Left renal cortex interstitium (tissue), 4 donors: ENCODE data around the gene TGM1. TPM values are rescaled to one million over a fixed set of nuclear protein-coding genes. Genes with fewer than 3 reads are reported as not detected.

Experiments used
- DNase-seq, 4 donors: peaks; one replicate each; pipeline ENCODE4 v3.0.0-alpha.2; 2013; ENCODE audit warnings: low read depth in 4 of 4, low spot score in 2 of 4, missing footprints in 1 of 4
- polyA plus RNA-seq, 4 donors: library from polyadenylated mRNA; unstranded; fragments of 120-200 nt; gene quantifications; one replicate each; pipeline ENCODE4 v1.2.1, GENCODE V29; 2013; ENCODE audit not compliant: insufficient read length in 4 of 4

The TGM1 gene
- polyA plus RNA-seq, 4 donors = 0.92 to 4.5 (median 2.5) TPM

DNA sequence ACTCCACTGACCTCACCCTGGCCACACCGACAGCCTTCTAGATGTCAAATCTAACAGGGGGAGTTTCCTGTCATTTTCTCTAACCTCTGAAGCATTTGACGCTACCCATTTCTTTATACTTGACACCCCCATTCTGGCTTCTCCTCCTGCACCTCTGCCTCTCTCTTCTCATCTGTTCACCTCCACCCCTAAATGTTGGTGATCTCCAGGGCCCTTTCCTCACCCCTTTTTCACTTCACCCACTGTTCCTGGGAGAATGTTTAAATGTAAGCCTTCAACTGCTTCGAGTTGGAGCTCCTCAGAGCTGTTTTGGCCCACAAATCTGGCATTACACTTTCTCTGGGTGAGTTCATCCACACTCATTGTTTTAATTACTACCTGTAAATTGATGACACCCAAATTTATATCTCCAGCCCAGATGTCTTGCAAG, 8.9 kb upstream of the TGM1 start:
- DNase-seq = no peak

DNA sequence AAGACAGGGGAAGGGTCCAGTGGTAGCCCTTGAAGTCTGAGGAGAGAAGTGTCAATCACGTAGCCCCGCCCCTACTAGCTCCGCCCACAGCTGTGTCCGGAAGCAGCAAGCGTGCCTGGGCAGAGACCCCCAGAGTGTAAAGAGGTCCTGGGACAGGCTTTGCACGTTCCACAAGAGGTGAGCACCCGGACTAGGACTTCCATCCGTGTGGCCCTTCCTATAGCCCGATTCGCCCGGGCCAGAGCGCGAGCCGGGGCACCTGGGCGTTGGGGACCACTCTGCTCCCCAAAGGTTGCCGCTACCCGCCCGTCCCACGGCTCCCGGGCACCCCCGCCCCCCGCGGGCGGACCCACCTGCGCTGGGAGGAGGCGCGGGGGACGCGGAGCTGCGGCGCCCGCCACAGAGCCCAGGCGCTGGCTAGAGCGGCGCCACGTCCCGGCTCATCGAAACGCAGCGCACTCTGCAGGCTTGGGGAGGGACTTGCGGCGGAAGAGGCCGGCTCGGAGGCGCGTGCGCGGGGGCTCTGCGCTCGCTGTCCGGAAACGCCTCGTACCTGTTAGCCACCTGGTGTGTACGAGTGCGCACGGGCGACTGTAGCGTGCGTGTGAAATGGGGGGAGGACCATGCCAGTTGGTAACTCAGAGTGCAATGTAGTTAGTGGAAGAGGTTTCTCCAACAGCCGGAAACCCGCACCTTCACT, 8.3 kb upstream of the TGM1 start, which contains the start of gene RABGGTA:
Gene RABGGTA (minus strand): TSS at position 464 of the 700 bp plus-strand sequence. CDS start 482 bp downstream, outside the sequence.
- peak; percentile 63 to 83 (median 77) for DNase-seq

DNA sequence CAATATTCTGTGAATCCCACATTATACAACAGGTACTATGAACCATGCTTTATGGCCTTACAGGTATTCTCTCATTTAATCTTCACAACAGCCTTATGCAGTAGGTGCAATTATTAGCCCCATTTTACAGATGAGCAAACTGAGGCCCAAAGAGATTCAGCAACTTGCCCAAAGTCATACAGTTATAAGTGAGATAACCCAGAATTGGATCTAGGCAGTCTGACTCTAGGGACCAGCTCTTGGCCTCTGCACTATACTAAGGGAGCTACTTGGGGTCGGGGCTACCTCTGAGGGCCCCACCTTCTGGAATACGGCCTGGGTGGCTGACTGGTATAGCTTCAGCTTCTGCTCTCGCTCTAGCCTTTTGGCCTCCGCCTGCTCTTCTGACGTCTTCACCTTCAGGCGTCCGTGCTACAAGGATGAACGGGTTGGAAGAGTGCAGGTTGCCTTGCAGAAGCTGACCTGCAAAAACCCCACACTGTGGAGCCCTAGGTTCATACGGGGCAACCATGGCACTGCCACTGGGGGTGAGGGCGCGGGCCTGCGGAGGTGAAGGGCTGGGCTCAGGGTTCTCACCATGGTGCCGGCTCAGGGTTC, 7.7 kb upstream of the TGM1 start:
- no peak for DNase-seq

DNA sequence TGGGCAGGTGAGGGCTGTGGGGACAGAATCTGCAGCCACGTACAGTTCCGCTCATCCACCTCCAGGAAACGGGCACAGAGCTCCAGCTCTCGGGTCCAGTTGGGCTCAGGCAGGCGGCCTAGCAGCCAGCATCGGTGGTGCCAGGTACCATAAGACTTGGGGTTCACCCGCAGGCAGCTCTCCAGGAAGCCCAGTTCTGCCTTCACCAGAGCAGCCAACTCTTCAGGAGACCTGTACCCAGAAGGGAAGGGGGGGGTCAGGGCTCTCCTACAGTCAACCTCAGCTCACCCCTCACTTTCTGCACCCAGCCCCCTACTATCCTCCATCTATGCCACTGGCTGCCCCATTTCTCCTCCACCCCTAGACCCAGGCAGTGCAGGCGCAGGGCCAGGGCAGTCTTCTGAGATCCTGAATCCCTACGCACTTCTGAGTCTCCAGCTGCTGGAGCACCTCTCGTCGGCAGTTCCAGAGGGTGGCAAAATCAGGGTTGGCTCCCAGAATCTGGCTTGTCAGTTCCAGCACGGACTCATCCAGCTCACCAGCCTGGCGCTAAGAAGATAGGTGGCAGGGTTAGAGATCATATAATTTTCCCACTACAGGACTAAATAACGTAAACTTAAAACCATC, 7.0 kb upstream of the TGM1 start:
- no peak for DNase-seq

DNA sequence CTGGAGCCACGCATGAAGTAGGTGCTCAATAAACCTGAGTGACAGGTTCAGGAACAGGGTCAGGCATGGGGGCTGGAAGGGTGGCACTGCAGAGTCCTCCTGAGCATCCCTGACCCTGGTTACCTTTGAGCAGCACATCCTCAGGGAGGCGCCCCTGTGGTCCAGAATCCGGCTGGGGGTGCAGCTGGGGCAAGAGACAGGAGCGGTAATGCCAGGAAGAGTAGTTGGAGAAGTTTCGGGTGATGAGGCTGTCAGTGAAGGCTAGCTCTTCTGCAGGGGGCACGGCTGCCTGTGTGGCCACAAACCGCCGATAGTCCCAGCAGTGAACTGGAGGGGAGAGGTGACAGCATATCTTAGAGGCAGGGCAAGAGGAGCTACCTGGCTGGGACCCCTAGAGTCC, 6.4 kb upstream of the TGM1 start:
- DNase-seq = no peak

DNA sequence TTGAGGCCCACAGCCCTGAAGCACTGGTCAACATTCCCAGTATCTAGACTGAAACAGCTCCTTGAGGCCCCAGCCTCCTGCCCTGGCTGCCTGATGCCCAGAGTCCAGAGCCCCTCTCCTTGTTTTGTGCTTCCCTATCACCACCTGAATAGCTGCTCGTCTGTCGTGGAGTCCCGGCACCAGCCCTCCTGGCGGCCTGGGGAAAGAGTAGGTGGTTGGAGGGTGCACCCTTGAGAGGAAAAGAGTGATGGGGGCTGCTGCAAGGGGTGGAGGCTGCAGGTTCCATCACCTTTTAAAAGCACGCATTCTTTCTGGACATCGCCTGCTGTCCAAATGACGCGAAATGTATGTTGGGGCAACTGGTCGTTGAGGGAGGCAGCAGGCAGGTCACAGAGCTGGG, 5.2 kb upstream of the TGM1 start:
- DNase-seq = no peak

DNA sequence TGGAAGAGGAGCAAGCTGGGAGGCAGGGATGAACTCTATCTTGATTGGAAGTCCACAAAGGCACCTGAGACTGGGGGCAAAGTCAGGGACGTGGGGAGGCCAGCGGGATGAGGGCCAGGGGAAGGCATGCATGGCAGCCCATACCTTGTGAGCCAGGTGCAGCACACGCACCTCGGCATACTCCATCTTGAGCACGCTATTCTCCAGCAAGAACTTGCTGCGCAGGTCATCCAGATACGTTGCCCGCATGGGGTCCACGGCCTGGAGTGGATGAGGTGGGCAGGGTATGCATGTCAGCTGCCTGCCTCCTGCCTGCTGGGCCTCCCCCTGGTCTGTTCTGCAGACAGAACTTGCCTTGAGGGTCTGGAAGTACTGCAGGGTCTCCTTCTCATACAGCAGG, 4.5 kb upstream of the TGM1 start:
- no peak for DNase-seq

DNA sequence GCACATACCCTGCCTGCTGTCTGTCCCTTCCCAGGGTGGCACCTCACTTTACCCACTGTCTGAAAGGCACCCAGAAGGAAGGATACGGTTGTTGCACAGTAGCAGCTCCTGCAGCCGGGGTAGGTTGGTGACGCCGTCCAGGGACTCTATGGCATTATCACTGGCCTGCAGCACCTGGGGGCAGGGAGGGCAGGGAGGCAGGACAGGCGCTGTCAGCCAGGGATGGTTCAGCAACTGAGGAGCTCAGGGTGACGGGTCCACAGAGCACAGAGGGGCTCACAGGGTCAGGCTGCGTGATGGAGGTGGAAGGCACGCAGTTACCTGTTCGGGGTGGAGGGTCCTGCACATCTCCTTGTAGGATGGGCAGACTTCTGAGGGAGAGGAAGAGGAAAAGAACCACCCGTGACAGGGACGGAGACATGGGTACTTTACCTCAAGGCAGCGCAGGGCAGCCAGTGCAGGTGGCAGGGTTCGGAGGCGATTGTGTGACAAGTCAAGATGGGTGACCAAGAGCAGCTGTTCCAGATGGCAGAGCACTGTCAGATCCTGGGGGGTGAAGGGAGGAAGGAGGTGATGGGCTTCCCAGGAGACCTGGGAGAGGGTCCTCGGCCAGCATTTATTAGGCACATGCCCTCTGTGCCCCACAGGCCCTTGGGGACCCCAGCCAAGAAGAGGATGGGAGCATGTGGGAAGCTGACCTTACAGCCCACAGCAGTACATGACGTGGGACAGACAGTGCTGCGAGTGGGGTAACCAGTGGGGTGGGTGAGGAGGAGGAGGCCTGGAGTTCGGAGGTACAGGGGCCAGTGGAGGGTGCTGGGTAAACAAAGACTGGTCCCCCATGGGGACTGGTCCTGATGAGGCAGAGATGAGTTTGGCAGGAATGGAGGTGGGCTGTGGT, 3.6 kb upstream of the TGM1 start:
- no peak for DNase-seq

DNA sequence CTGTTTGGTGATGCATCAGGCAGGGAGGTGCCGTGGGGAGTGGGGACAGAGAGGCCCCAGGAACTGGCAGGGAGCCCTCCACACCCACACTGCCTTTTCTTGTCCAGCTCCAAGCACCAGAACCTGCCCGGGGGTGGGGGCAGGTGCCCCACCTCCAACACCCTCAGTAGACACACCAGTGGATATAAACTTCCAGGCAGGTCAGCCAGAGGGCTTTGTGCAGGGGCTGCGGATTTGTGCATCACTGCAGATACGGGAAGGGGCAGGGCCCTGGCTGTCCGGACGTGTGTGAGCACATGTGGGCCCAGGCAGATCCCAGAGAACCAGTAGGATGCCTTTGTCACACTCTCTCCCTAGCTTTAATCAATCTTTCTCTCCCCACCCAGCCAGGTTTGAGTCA, 1.3 kb upstream of the TGM1 start:
- no peak for DNase-seq

DNA sequence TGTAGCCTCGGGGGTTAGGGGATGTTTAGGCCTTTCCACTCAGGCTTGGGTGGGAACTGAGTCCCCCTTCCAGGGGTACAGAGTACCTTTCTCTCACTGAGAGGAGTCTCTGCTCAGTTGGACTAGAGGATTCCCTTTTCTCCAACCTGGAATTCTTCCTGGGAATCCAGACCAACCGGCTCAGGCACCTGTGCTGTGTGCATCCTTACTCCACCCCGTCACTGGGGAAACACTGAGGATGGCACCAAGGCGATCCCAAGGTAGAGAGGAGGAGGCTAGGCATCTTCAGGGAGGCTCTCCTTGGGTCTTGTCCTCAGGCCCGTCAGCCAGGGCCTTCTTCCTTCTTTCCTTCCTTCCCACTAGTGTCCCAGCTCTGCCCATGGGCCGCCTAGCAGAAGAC, 871 bp upstream of the TGM1 start:
- DNase-seq = no peak

DNA sequence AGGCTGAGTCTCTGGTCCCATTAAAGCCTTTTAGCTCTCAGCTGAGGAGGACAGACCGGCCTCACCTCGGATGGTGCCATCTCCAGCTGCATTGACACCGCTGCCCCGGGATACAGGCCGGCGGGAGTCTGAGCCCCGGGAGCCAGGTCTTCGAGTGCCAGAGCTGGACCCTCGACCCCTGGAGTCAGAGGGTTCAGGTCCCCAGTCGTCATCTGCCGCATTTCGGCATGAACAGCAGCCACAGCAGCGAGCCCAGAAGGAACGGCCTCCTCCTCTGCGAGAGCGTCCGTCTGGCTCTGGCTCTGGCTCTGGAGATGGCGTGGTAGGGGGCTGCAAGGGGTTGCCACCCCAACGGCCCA, 1.0 kb downstream of the TGM1 start:
- no peak for DNase-seq

DNA sequence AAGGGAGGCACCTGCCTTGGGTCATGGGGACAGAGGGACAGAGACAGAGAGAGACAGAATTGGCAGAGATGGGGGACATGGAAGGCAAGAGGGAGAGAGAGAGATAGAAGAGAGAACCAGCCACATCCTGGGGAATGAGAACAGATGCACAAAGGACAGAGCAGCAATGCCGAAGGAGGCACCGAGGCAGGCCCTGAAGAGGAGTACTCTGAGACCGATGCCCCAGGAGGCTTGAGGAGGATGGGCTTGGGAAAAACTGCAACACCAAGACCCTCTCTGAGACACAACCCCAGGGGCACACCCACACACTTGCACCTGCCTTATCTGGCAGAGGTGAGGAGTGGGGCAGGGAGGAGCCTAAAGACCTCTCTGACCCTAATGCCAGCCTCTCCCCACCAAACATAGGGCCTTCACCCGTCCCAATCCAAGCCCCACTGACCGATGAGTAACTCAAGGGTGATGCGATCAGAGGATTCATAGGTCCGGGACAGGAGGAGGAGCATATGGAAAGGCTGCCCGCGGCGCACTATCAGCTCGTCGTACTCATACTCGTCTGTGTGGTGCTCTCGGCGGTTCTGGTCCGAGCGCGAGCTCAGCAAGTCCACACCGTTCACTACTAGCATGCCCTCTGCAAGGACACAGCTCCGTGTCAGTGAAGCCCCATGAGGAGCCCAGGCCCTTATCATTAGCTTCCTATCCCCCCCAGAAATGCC, 1.6 kb downstream of the TGM1 start:
- no peak for DNase-seq

DNA sequence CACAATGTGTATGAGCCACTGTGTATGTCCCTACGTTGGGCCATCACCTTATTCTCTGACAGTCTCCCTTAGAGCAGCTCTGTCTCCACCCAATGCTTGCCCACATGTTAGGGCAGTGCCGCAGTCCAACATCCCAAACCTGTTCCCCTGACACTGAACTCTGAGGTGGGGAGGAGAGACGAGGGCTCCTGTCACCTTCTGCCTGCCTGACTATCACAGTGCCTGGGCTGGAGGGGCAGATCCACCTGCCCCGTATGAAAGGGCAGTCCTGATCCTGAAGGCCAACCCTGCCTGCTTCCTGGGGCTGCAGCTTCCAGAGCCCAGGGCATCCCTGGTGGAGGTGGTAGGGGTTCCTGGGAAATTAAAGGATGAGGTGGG, 2.2 kb downstream of the TGM1 start:
- no peak for DNase-seq

DNA sequence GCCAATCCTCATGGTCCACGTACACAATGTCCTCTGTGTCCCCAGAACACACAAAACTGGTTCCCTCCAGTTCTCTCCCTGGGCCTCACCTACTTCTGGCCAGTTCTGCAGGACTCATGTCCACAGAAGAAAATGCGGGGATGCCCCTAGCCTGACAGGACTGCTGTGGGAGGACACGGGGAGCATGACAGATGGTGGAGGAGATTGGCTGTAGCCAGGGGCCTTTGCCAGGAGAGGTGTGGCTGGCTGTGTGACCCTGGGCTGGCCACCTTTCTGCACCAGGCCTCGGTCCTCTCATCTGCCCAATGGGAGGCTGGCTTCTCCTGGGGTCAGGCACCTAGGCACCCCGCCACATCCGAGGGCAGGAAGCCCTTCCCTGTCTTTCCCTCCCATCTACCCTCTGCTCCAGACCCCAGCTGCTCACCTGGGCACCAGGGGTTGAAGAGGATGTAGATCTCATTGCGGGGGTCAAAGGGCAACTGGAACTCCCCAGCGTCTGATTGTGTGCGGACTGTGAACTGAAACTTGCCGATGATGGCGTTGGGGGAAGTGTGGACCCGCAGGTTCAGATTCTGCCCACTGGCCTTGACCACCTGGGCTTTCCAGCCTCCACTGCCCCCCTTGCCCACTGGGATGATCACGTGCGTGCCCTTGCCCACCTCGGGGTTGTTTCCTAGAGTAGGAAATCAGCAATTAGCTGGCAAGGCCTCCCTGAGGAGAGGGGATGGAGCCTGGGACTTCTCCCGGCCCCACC, 2.8 kb downstream of the TGM1 start:
- DNase-seq = no peak

DNA sequence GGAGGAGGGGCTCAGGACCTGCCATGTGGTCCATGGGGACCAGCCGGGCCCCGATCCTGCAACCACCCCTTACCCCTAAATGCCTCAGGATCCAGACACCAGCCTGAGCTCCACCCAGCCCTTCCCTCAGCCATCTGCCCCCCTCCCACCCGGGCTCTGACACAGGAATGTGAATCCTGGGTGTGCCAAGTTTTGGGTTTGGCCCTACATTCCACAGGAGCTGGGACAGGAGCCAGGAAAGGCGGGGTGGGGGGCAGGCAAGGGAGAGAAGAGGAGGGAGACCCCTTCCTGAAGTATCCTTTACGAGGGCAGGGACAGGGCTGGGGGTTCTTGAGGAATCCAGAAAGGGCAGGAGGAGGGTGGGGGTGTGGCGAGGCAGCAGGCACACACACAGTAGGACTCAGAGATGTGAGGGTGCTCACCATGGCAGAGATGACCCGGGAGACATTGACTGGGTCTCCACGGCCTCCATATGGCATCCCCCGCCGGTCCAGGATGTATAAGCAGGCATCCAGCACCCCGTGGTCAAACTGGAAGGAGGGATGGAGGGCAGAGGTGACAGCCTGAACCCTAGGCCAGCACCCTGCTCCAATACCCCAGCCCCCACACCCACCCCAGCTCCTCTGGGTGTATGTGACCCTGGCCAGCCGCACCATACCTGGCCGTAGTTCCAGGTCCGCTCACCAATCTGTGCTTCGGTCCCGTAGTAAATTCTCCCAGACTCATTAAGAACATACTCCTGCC, 3.5 kb downstream of the TGM1 start:
- no peak for DNase-seq

DNA sequence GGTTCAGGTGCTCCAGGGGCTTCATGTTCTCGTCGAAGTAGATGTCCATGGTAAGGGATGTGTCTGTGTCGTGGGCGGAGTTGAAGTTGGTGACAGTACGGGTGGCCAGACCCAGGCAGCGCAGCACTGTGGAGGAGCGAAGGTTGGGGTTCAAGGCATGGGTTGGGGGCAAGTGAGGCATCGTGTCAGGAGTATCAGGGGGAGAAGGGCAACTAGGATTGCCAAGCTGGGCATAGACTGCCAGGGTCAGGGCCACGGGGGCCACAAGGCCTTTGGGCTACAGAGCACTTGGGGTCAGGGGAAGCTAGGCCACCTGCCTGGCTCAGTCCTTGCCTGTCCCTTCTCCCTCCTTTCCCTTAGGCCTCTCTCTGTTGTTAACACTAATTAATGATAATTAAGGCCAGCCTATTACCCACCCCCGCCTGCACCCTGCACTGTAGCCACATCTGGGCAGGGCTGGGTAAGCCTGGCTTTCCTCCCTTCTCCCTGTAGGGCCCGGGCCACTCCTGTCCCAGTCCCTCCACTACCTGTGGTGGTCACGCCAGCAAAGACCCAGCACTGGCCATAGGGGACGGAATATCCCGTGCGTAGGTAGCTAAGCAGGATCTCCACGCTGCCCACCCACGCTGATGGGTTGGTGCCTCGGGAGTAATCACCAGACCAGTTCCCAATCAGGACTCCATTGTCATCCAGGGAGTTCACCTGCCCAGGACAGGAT, 4.3 kb downstream of the TGM1 start:
- DNase-seq = no peak

DNA sequence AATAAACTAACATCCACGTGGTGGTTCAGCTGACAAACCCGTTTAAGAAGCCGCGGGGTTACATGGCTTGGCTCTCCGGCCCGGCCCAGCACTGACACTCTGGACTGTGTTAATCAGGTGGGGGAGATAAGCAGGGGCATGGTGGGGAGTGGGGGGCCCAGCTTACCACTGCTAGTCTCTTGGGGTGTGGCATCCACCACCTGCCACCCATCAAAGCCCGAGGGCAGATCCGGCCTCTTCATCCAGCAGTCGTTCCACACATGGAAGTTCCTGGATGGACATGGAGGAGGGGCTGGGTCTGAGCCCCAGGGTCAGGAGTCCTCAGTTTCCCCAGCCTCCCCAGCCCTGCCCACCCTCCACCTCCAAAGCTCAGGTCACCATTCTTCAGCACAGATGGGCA, 4.9 kb downstream of the TGM1 start:
- DNase-seq = no peak

DNA sequence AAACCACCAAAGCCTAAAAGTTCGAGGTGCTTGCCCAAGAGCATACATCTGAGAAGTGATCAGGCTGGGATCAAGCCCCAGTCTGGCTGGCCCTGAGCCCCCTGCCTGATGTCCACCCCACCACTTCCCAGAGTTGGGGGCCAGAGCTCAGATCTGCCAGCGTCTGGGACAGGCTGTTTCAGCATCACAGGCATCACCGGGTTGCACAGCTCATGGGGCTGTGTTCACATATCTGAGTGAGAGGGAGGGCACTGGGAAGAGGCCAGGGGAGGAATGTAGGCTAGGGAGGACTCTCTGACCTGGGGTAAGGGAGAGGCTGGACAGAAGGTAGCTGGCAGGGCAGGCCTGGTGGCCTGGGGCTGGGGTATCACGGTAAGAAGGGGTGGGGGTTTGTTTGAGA, 6.0 kb downstream of the TGM1 start:
- no peak for DNase-seq
